ENCODE results near the gene SLC6A13. TPM values are rescaled to one million over a fixed set of nuclear protein-coding genes. Genes with fewer than 3 reads are reported as not detected.
A peak's percentile ranks its signal among the peaks of the same experiment; 100 is the strongest.

Gene SLC6A13
- total RNA-seq, 2 donors from 2014 or later, result 2.6 to 3.3 TPM

GRCh38 chr12:286531-287300 is 24.1 kb upstream of the SLC6A13 start:
- DNase-seq (no peak), ATAC-seq (replicated peaks in 1 of 2) (peak; percentile 83 to 84)
- Mint-ChIP-seq H3K4me3 (peak overlapping the region; percentile 35 to 86), H3K27me3 (ENCODE audit: low read depth) (no peaks in the 10 kb centered on the region), H3K36me3 (ENCODE audit: insufficient read depth in 2 of 2) (peaks cover 13 to 37% of the 10 kb centered on the region in 2 donors), H3K4me1 (ENCODE audit: low read depth) (peaks cover 33% of the 10 kb centered on the region), H3K27ac (peak overlapping the region; percentile 95), H3K9me3 (no peaks in the 10 kb centered on the region)

- H3K36me3 Mint-ChIP-seq (ENCODE audit: insufficient read depth in 2 of 2), result peaks cover 1 to 10% of the 10 kb centered on the region in 2 donors
- H3K27ac Mint-ChIP-seq, result no peak overlapping the region
- no peak for ATAC-seq (replicated peaks in 1 of 2)
These were observed 15.4 kb upstream of the SLC6A13 start for GRCh38 chr12:278046-278445.

GRCh38 chr12:275812-276211 is 13.2 kb upstream of the SLC6A13 start:
- H3K4me3 Mint-ChIP-seq, result no peak overlapping the region
- no peaks in the 10 kb centered on the region for H3K27me3 Mint-ChIP-seq (ENCODE audit: low read depth)
- H3K27ac Mint-ChIP-seq, result no peak overlapping the region
- peaks cover 1 to 4% of the 10 kb centered on the region in 2 donors for H3K36me3 Mint-ChIP-seq (ENCODE audit: insufficient read depth in 2 of 2)
- H3K9me3 Mint-ChIP-seq, result peaks cover 0 to 2% of the 10 kb centered on the region in 2 donors
- H3K4me1 Mint-ChIP-seq (ENCODE audit: low read depth), result no peaks in the 10 kb centered on the region
- ATAC-seq (replicated peaks in 1 of 2) (no peak), DNase-seq (no peak)

More at GRCh38 chr12:278046-278445, 15.4 kb upstream of the SLC6A13 start:
- Mint-ChIP-seq H3K4me1 (ENCODE audit: low read depth) (no peaks in the 10 kb centered on the region), H3K9me3 (peaks cover 0 to 2% of the 10 kb centered on the region in 2 donors), H3K4me3 (no peak overlapping the region), H3K27me3 (ENCODE audit: low read depth) (no peaks in the 10 kb centered on the region)
- DNase-seq, result no peak

- Mint-ChIP-seq H3K4me3 (peak overlapping the region in 1 of 2 donors; percentile 24), H3K27me3 (ENCODE audit: low read depth) (no peaks in the 10 kb centered on the region), H3K36me3 (ENCODE audit: insufficient read depth in 2 of 2) (peaks cover 1 to 4% of the 10 kb centered on the region in 2 donors), H3K9me3 (peaks cover 0 to 2% of the 10 kb centered on the region in 2 donors), H3K27ac (no peak overlapping the region), H3K4me1 (ENCODE audit: low read depth) (no peaks in the 10 kb centered on the region)
- ATAC-seq (replicated peaks in 1 of 2), result peak; percentile 80 to 91
- peak; percentile 37 to 40 for DNase-seq
These were observed 10.7 kb upstream of the SLC6A13 start for GRCh38 chr12:273382-273781.

- H3K27ac Mint-ChIP-seq, result no peak overlapping the region
- peak in 1 of 2 donors; percentile 16 for ATAC-seq (replicated peaks in 1 of 2)
- peaks cover 0 to 4% of the 10 kb centered on the region in 2 donors for H3K36me3 Mint-ChIP-seq (ENCODE audit: insufficient read depth in 2 of 2)
- no peaks in the 10 kb centered on the region for H3K4me1 Mint-ChIP-seq (ENCODE audit: low read depth)
- peaks cover 0 to 2% of the 10 kb centered on the region in 2 donors for H3K9me3 Mint-ChIP-seq
- H3K4me3 Mint-ChIP-seq, result peak overlapping the region in 1 of 2 donors; percentile 24
- H3K27me3 Mint-ChIP-seq (ENCODE audit: low read depth), result no peaks in the 10 kb centered on the region
- DNase-seq, result no peak
These were observed 10.3 kb upstream of the SLC6A13 start for GRCh38 chr12:272942-273341.

- DNase-seq (no peak), ATAC-seq (replicated peaks in 1 of 2) (no peak)
- H3K27ac Mint-ChIP-seq, result no peak overlapping the region
These were observed 8.5 kb upstream of the SLC6A13 start for GRCh38 chr12:271161-271560.

GRCh38 chr12:269191-269590 is 6.6 kb upstream of the SLC6A13 start:
- Mint-ChIP-seq H3K9me3 (no peaks in the 10 kb centered on the region), H3K27ac (no peak overlapping the region), H3K4me1 (ENCODE audit: low read depth) (peaks cover 10% of the 10 kb centered on the region), H3K4me3 (no peak overlapping the region), H3K36me3 (ENCODE audit: insufficient read depth in 2 of 2) (no peaks in the 10 kb centered on the region), H3K27me3 (ENCODE audit: low read depth) (no peaks in the 10 kb centered on the region)
- ATAC-seq (replicated peaks in 1 of 2) (no peak), DNase-seq (no peak)

More at GRCh38 chr12:271161-271560, 8.5 kb upstream of the SLC6A13 start:
- Mint-ChIP-seq H3K4me3 (no peak overlapping the region), H3K9me3 (no peaks in the 10 kb centered on the region), H3K36me3 (ENCODE audit: insufficient read depth in 2 of 2) (no peaks in the 10 kb centered on the region), H3K27me3 (ENCODE audit: low read depth) (no peaks in the 10 kb centered on the region), H3K4me1 (ENCODE audit: low read depth) (no peaks in the 10 kb centered on the region)

GRCh38 chr12:268483-268840 is 5.8 kb upstream of the SLC6A13 start:
- no peaks in the 10 kb centered on the region for H3K9me3 Mint-ChIP-seq
- DNase-seq (no peak), ATAC-seq (replicated peaks in 1 of 2) (no peak)
- H3K27ac Mint-ChIP-seq, result no peak overlapping the region
- no peaks in the 10 kb centered on the region for H3K36me3 Mint-ChIP-seq (ENCODE audit: insufficient read depth in 2 of 2)
- peaks cover 10% of the 10 kb centered on the region for H3K4me1 Mint-ChIP-seq (ENCODE audit: low read depth)
- H3K27me3 Mint-ChIP-seq (ENCODE audit: low read depth), result no peaks in the 10 kb centered on the region
- no peak overlapping the region for H3K4me3 Mint-ChIP-seq

- H3K9me3 Mint-ChIP-seq, result no peaks in the 10 kb centered on the region
These were observed 5.2 kb upstream of the SLC6A13 start for GRCh38 chr12:267581-268482.

GRCh38 chr12:265096-265495 is 2.5 kb upstream of the SLC6A13 start:
- Mint-ChIP-seq H3K27me3 (ENCODE audit: low read depth) (no peaks in the 10 kb centered on the region), H3K4me3 (peak overlapping the region in 1 of 2 donors; percentile 10), H3K4me1 (ENCODE audit: low read depth) (peaks cover 10% of the 10 kb centered on the region), H3K36me3 (ENCODE audit: insufficient read depth in 2 of 2) (no peaks in the 10 kb centered on the region), H3K9me3 (no peaks in the 10 kb centered on the region), H3K27ac (no peak overlapping the region)
- no peak for ATAC-seq (replicated peaks in 1 of 2)
- no peak for DNase-seq

More at GRCh38 chr12:267581-268482, 5.2 kb upstream of the SLC6A13 start:
- Mint-ChIP-seq H3K4me3 (no peak overlapping the region), H3K27me3 (ENCODE audit: low read depth) (no peaks in the 10 kb centered on the region), H3K4me1 (ENCODE audit: low read depth) (peaks cover 10% of the 10 kb centered on the region), H3K36me3 (ENCODE audit: insufficient read depth in 2 of 2) (no peaks in the 10 kb centered on the region), H3K27ac (no peak overlapping the region)
- ATAC-seq (replicated peaks in 1 of 2) (no peak), DNase-seq (no peak)

- ATAC-seq (replicated peaks in 1 of 2), result no peak
- no peaks in the 10 kb centered on the region for H3K27me3 Mint-ChIP-seq (ENCODE audit: low read depth)
- peaks cover 10% of the 10 kb centered on the region for H3K4me1 Mint-ChIP-seq (ENCODE audit: low read depth)
- DNase-seq, result no peak
- no peak overlapping the region for H3K27ac Mint-ChIP-seq
- H3K9me3 Mint-ChIP-seq, result no peaks in the 10 kb centered on the region
- no peak overlapping the region for H3K4me3 Mint-ChIP-seq
- no peaks in the 10 kb centered on the region for H3K36me3 Mint-ChIP-seq (ENCODE audit: insufficient read depth in 2 of 2)
These were observed 1.6 kb upstream of the SLC6A13 start for GRCh38 chr12:264269-264668.

GRCh38 chr12:263574-263973 is 938 bp upstream of the SLC6A13 start:
- Mint-ChIP-seq H3K4me1 (ENCODE audit: low read depth) (peaks cover 10% of the 10 kb centered on the region), H3K27ac (no peak overlapping the region), H3K4me3 (no peak overlapping the region), H3K9me3 (no peaks in the 10 kb centered on the region), H3K36me3 (ENCODE audit: insufficient read depth in 2 of 2) (no peaks in the 10 kb centered on the region), H3K27me3 (ENCODE audit: low read depth) (peaks cover under 1% of the 10 kb centered on the region)
- ATAC-seq (replicated peaks in 1 of 2), result peak in 1 of 2 donors; percentile 11
- no peak for DNase-seq

GRCh38 chr12:262113-262512 is 523 bp downstream of the SLC6A13 start:
- Mint-ChIP-seq H3K9me3 (no peaks in the 10 kb centered on the region), H3K27ac (no peak overlapping the region), H3K36me3 (ENCODE audit: insufficient read depth in 2 of 2) (no peaks in the 10 kb centered on the region), H3K4me3 (no peak overlapping the region), H3K27me3 (ENCODE audit: low read depth) (peaks cover 12% of the 10 kb centered on the region), H3K4me1 (ENCODE audit: low read depth) (peaks cover 10% of the 10 kb centered on the region)
- ATAC-seq (replicated peaks in 1 of 2), result no peak
- no peak for DNase-seq
